HG03432 (cell line): ENCODE measurements around the gene CALML5.

Experiments used
- ATAC-seq: cut with Tn5 transposase; IDR thresholded peaks from one replicate; pipeline ENCODE4 v1.9.1; 2021; ENCODE audit warnings: mild to moderate bottlenecking, moderate library complexity; ENCODE audit not compliant: unreplicated experiment

The CALML5 gene

GRCh38 chr10:5534051-5534821, 34.9 kb upstream of the CALML5 start:
- ATAC-seq, result no peak

GRCh38 chr10:5533098-5533731, 33.8 kb upstream of the CALML5 start:
- ATAC-seq, result no peak

- no peak for ATAC-seq
Measured at GRCh38 chr10:5532618-5533097, 33.3 kb upstream of the CALML5 start.

GRCh38 chr10:5532307-5532605, 32.9 kb upstream of the CALML5 start:
- no peak for ATAC-seq

- ATAC-seq, result no peak
Measured at GRCh38 chr10:5531558-5532306, 32.4 kb upstream of the CALML5 start.

GRCh38 chr10:5530846-5531557, 31.6 kb upstream of the CALML5 start:
- no peak for ATAC-seq

- ATAC-seq, result no peak
Measured at GRCh38 chr10:5530412-5530806, 31.0 kb upstream of the CALML5 start.

- ATAC-seq, result no peak
Measured at GRCh38 chr10:5529702-5530411, 30.5 kb upstream of the CALML5 start.

- no peak for ATAC-seq
Measured at GRCh38 chr10:5528989-5529701, 29.8 kb upstream of the CALML5 start.

- no peak for ATAC-seq
Measured at GRCh38 chr10:5527332-5528200, 28.2 kb upstream of the CALML5 start.

- ATAC-seq, result no peak
Measured at GRCh38 chr10:5526691-5527331, 27.4 kb upstream of the CALML5 start.

- no peak for ATAC-seq
Measured at GRCh38 chr10:5525561-5526341, 26.4 kb upstream of the CALML5 start.

GRCh38 chr10:5524641-5525560, 25.5 kb upstream of the CALML5 start, which contains the start of gene CALML3:
TSS of gene CALML3 (plus strand) at chr10:5524961. CDS start at chr10:5525086, 125 bp downstream.
- ATAC-seq, result no peak

GRCh38 chr10:5523796-5524574, 24.6 kb upstream of the CALML5 start:
- ATAC-seq, result no peak

- ATAC-seq, result no peak
Measured at GRCh38 chr10:5522913-5523560, 23.7 kb upstream of the CALML5 start.
